Peyer's patch (tissue), 4 donors: ENCODE results near the gene ZMIZ1.

Source experiments
- CTCF ChIP-seq, 6 experiments: fragments of 450-650 bp in 4 of 6; fragments of 200-600 bp in 2 of 6; sonication (generic) in 1 of 6; IDR thresholded peaks; one replicate each; pipeline ENCODE4 v1.5.1; 2017 to 2019; ENCODE audit warnings: antibody characterized with exemption in 6 of 6, mild to moderate bottlenecking in 3 of 6, moderate library complexity in 1 of 6
- POLR2A ChIP-seq, 2 donors: fragments of 450-650 bp; IDR thresholded peaks; one replicate each; pipeline ENCODE4 v1.5.1; 2017; ENCODE audit warnings: antibody characterized with exemption in 2 of 2, mild to moderate bottlenecking in 2 of 2, moderate library complexity in 2 of 2

GRCh38 chr10:79095316-79095715, 26.6 kb downstream of the ZMIZ1 start:
- TF ChIP-seq CTCF (IDR thresholded peaks at IDR 0.05) (no peak), POLR2A (IDR thresholded peaks at IDR 0.05) (no peak)
